WTC11 (cell line): Measurements from ENCODE around the gene COL4A2. TPM values are rescaled to one million over a fixed set of nuclear protein-coding genes. Genes with fewer than 3 reads are reported as not detected.
A peak's percentile ranks its signal among the peaks of the same experiment; 100 is the strongest.

Experiments
- ATAC-seq: fragments of 200-7000 bp; cut with Tn5 transposase; 2 replicates; pipeline ENCODE4 v1.10.0; 2021; ENCODE audit warnings: mild to moderate bottlenecking, moderate library complexity
- CTCF ChIA-PET: fragments of 300-600 bp; sonication (Branson Sonifier 250); formaldehyde crosslinking; loops from one replicate; lab custom pipeline; 2021; ENCODE audit warnings: antibody characterized with exemption; lab: Charles Lee
- POLR2A ChIA-PET: fragments of 350-600 bp; sonication (Branson Sonifier 250); formaldehyde crosslinking; loops from one replicate; lab custom pipeline; 2021; ENCODE audit warnings: antibody characterized with exemption; lab: Charles Lee
- DNase-seq: peaks from one replicate; pipeline ENCODE4 v3.0.0; 2021; ENCODE audit warnings: low spot score
- H3K27ac Mint-ChIP-seq: 2 replicates; pipeline ENCODE4 v1.8.0; 2021; ENCODE audit warnings: mixed read lengths
- H3K27me3 Mint-ChIP-seq: 2 replicates; pipeline ENCODE4 v1.8.0; 2021; ENCODE audit warnings: low read depth, mild to moderate bottlenecking, moderate library complexity, mixed read lengths
- H3K36me3 Mint-ChIP-seq: 2 replicates; pipeline ENCODE4 v1.8.0; 2021; ENCODE audit warnings: mixed read lengths
- H3K4me1 Mint-ChIP-seq: 2 replicates; pipeline ENCODE4 v1.8.0; 2022; ENCODE audit warnings: mixed read lengths
- H3K4me3 Mint-ChIP-seq: 2 replicates; pipeline ENCODE4 v1.8.0; 2021; ENCODE audit warnings: mild to moderate bottlenecking, moderate library complexity, mixed read lengths
- H3K9me3 Mint-ChIP-seq: 2 replicates; pipeline ENCODE4 v1.8.0; 2021; ENCODE audit warnings: mixed read lengths
- CDX4 ChIP-seq: fragments of 250-450 bp; sonication (Bioruptor Pico); IDR thresholded peaks from 2 replicates; pipeline ENCODE4 v1.9.0; 2021; ENCODE audit warnings: moderate library complexity, mild to moderate bottlenecking, inconsistent platforms, borderline replicate concordance
- ERG ChIP-seq: fragments of 250-450 bp; sonication (Bioruptor Pico); IDR thresholded peaks from 2 replicates; pipeline ENCODE4 v1.8.0; 2021; ENCODE audit warnings: mild to moderate bottlenecking
- FOXJ3 ChIP-seq: sonication (generic); formaldehyde crosslinking; IDR thresholded peaks from 2 replicates; pipeline ENCODE4 v1.9.0; 2021; ENCODE audit warnings: missing genetic modification reagents, mild to moderate bottlenecking, borderline replicate concordance
- GABPB1 ChIP-seq: sonication (generic); formaldehyde crosslinking; IDR thresholded peaks from 2 replicates; pipeline ENCODE4 v1.8.1; 2023; ENCODE audit warnings: mild to moderate bottlenecking, missing genetic modification reagents
- HMGA2 ChIP-seq: fragments of 250-450 bp; sonication (Bioruptor Pico); IDR thresholded peaks from 2 replicates; pipeline ENCODE4 v1.4.0; 2021; ENCODE audit warnings: mild to moderate bottlenecking, moderate library complexity
- NFYB ChIP-seq: sonication (generic); formaldehyde crosslinking; conservative IDR thresholded peaks from 2 replicates; pipeline ENCODE4 v1.8.0; 2022; ENCODE audit warnings: low read depth, missing genetic modification reagents
- NR1H2 ChIP-seq: sonication (generic); formaldehyde crosslinking; IDR thresholded peaks from 2 replicates; pipeline ENCODE4 v1.9.0; 2021; ENCODE audit warnings: mild to moderate bottlenecking, moderate library complexity, missing genetic modification reagents
- PREB ChIP-seq: sonication (generic); formaldehyde crosslinking; IDR thresholded peaks from 2 replicates; pipeline ENCODE4 v1.8.1; 2022; ENCODE audit warnings: mild to moderate bottlenecking, missing genetic modification reagents, moderate library complexity, borderline replicate concordance
- RORB ChIP-seq: fragments of 250-450 bp; sonication (Bioruptor Pico); IDR thresholded peaks from 2 replicates; pipeline ENCODE4 v1.9.0; 2021; ENCODE audit warnings: mild to moderate bottlenecking
- TCF7 ChIP-seq: sonication (generic); formaldehyde crosslinking; IDR thresholded peaks from 2 replicates; pipeline ENCODE4 v1.8.0; 2022; ENCODE audit warnings: mild to moderate bottlenecking, low read depth, missing genetic modification reagents, moderate library complexity
- ZNF232 ChIP-seq: sonication (generic); formaldehyde crosslinking; IDR thresholded peaks from 2 replicates; pipeline ENCODE4 v1.8.0; 2022; ENCODE audit warnings: mild to moderate bottlenecking, missing genetic modification reagents
- ZNF396 ChIP-seq: fragments of 250-450 bp; sonication (Bioruptor Pico); IDR thresholded peaks from 2 replicates; pipeline ENCODE4 v1.8.0; 2021; ENCODE audit warnings: mild to moderate bottlenecking, moderate library complexity, borderline replicate concordance
- ZNF671 ChIP-seq: fragments of 250-450 bp; sonication (Bioruptor Pico); IDR thresholded peaks from 2 replicates; pipeline ENCODE4 v1.8.0; 2021; ENCODE audit warnings: mild to moderate bottlenecking
- total RNA-seq: library from RNA; stranded (reverse); gene quantifications from 3 replicates; pipeline ENCODE4 v1.2.3, GENCODE V29; 2021
- TF ChIP-seq, protein P1 (sequence below): sonication (generic); formaldehyde crosslinking; IDR thresholded peaks from 2 replicates; pipeline ENCODE4 v1.8.0; 2023; ENCODE audit warnings: mild to moderate bottlenecking, missing genetic modification reagents
- TF ChIP-seq, protein P2 (sequence below): sonication (generic); formaldehyde crosslinking; IDR thresholded peaks from 2 replicates; pipeline ENCODE4 v1.8.0; 2022; ENCODE audit warnings: mild to moderate bottlenecking, missing genetic modification reagents
- TF ChIP-seq, protein P3 (sequence below): sonication (generic); formaldehyde crosslinking; IDR thresholded peaks from 2 replicates; pipeline ENCODE4 v1.8.0; 2022; ENCODE audit warnings: mild to moderate bottlenecking, missing genetic modification reagents
- TF ChIP-seq, protein P4 (sequence below): sonication (generic); formaldehyde crosslinking; IDR thresholded peaks from 2 replicates; pipeline ENCODE4 v1.8.0; 2023; ENCODE audit warnings: missing genetic modification reagents, mild to moderate bottlenecking, borderline replicate concordance

Gene COL4A2
- total RNA-seq, 1 experiment from 2014 or later = 109 TPM

DNA sequence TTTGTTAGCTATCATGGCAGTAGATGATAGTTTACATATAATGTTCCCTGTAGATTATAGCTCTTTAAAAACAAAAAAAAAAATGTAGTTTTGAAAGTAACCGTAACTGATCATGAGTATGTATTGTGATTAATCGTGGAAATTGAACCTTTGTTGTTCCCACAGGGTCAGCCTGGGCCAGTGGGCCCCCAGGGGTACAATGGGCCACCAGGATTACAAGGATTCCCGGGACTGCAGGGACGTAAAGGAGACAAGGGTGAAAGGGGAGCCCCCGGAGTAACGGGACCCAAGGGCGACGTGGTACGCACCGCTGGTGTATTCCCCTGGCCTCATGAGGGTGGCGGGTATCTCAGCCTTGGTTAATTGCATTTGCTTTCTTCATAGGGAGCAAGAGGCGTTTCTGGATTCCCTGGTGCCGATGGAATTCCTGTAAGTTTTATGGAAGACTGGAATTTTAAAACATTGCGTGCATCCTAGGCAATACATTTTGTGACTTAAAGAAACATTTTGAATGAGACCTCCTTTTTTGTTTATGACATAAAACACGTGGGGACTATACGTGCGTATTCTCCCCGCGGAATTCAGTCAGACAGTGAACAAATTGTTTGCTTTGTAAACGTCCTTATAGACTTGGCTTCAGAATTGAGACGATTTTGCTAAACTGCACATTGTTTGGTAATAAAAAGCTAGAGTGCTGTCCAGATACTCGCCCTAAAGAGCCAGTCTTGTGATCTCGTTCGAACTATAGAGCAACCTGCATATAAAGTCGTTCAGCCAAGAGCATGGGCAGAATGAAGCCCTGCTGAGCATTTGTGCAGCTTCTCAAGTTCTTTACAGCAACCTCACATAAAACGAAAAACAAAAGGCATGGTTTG lies 117.7 kb downstream of the COL4A2 start (continued):
- TF ChIP-seq ERG (CRISPR knock-in tag) = no peak

GRCh38 chr13:110425444-110425780 lies 118.3 kb downstream of the COL4A2 start:
- Mint-ChIP-seq H3K27ac (peak overlapping the region; percentile 30), H3K4me3 (no peak overlapping the region), H3K9me3 (no peaks in the 10 kb centered on the region), H3K27me3 (no peaks in the 10 kb centered on the region), H3K4me1 (no peaks in the 10 kb centered on the region), H3K36me3 (peaks cover 6% of the 10 kb centered on the region)
- no peak for DNase-seq
- ChIA-PET CTCF (no interaction called here), POLR2A (no interaction called here)
- TF ChIP-seq NFYB (CRISPR knock-in tag) (no peak), CDX4 (CRISPR knock-in tag) (no peak), ZNF232 (no peak), TCF7 (CRISPR knock-in tag) (no peak)
- TF ChIP-seq, protein P1, sequence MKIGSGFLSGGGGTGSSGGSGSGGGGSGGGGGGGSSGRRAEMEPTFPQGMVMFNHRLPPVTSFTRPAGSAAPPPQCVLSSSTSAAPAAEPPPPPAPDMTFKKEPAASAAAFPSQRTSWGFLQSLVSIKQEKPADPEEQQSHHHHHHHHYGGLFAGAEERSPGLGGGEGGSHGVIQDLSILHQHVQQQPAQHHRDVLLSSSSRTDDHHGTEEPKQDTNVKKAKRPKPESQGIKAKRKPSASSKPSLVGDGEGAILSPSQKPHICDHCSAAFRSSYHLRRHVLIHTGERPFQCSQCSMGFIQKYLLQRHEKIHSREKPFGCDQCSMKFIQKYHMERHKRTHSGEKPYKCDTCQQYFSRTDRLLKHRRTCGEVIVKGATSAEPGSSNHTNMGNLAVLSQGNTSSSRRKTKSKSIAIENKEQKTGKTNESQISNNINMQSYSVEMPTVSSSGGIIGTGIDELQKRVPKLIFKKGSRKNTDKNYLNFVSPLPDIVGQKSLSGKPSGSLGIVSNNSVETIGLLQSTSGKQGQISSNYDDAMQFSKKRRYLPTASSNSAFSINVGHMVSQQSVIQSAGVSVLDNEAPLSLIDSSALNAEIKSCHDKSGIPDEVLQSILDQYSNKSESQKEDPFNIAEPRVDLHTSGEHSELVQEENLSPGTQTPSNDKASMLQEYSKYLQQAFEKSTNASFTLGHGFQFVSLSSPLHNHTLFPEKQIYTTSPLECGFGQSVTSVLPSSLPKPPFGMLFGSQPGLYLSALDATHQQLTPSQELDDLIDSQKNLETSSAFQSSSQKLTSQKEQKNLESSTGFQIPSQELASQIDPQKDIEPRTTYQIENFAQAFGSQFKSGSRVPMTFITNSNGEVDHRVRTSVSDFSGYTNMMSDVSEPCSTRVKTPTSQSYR (CRISPR knock-in tag) = no peak
- ATAC-seq = no peak

DNA sequence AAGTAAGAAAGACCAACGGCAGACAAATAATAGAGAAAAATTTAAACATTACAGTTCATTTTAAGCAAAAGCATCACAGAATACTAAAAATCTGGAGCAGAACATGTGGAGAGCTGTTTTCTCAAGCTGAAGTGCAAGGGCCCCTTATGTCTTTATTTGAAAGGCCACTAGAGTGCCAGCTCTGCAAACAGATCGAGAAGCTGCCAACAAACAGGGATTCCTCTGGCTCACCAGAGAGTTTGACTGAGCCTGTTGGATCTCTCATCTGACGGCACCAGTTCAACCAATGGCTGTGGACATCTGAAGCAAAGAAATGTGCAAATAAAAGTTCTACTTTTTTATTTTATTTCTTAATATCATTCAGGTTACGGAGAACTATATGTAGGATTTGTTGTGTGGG lies 119.7 kb downstream of the COL4A2 start:
- no peak for DNase-seq
- ATAC-seq = no peak
- no peak overlapping the region for H3K4me3 Mint-ChIP-seq
- H3K27ac Mint-ChIP-seq = no peak overlapping the region
- ChIA-PET CTCF (interaction anchor here (0.8 to 1.2 kb wide), 2 partner anchors 9 to 29 kb away, joined by 3 to 5 read pairs; no protein-coding TSS in a partner anchor), POLR2A (no interaction called here)
- peaks cover 14% of the 10 kb centered on the region for H3K36me3 Mint-ChIP-seq
- H3K9me3 Mint-ChIP-seq = no peaks in the 10 kb centered on the region
- no peaks in the 10 kb centered on the region for H3K27me3 Mint-ChIP-seq
- H3K4me1 Mint-ChIP-seq = no peaks in the 10 kb centered on the region
- no peak for TF ChIP-seq RORB (CRISPR knock-in tag)
- no peak for TF ChIP-seq ZNF396 (CRISPR knock-in tag)
- TF ChIP-seq ZNF671 = no peak
- TF ChIP-seq, protein P2, sequence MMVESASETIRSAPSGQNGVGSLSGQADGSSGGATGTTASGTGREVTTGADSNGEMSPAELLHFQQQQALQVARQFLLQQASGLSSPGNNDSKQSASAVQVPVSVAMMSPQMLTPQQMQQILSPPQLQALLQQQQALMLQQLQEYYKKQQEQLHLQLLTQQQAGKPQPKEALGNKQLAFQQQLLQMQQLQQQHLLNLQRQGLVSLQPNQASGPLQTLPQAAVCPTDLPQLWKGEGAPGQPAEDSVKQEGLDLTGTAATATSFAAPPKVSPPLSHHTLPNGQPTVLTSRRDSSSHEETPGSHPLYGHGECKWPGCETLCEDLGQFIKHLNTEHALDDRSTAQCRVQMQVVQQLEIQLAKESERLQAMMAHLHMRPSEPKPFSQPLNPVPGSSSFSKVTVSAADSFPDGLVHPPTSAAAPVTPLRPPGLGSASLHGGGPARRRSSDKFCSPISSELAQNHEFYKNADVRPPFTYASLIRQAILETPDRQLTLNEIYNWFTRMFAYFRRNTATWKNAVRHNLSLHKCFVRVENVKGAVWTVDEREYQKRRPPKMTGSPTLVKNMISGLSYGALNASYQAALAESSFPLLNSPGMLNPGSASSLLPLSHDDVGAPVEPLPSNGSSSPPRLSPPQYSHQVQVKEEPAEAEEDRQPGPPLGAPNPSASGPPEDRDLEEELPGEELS (CRISPR knock-in tag) = no peak
- TF ChIP-seq FOXJ3 = no peak
- no peak for TF ChIP-seq NR1H2 (CRISPR knock-in tag)
- no peak for TF ChIP-seq PREB
- TF ChIP-seq, protein P3, sequence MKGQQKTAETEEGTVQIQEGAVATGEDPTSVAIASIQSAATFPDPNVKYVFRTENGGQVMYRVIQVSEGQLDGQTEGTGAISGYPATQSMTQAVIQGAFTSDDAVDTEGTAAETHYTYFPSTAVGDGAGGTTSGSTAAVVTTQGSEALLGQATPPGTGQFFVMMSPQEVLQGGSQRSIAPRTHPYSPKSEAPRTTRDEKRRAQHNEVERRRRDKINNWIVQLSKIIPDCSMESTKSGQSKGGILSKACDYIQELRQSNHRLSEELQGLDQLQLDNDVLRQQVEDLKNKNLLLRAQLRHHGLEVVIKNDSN = no peak
- TF ChIP-seq, protein P4, sequence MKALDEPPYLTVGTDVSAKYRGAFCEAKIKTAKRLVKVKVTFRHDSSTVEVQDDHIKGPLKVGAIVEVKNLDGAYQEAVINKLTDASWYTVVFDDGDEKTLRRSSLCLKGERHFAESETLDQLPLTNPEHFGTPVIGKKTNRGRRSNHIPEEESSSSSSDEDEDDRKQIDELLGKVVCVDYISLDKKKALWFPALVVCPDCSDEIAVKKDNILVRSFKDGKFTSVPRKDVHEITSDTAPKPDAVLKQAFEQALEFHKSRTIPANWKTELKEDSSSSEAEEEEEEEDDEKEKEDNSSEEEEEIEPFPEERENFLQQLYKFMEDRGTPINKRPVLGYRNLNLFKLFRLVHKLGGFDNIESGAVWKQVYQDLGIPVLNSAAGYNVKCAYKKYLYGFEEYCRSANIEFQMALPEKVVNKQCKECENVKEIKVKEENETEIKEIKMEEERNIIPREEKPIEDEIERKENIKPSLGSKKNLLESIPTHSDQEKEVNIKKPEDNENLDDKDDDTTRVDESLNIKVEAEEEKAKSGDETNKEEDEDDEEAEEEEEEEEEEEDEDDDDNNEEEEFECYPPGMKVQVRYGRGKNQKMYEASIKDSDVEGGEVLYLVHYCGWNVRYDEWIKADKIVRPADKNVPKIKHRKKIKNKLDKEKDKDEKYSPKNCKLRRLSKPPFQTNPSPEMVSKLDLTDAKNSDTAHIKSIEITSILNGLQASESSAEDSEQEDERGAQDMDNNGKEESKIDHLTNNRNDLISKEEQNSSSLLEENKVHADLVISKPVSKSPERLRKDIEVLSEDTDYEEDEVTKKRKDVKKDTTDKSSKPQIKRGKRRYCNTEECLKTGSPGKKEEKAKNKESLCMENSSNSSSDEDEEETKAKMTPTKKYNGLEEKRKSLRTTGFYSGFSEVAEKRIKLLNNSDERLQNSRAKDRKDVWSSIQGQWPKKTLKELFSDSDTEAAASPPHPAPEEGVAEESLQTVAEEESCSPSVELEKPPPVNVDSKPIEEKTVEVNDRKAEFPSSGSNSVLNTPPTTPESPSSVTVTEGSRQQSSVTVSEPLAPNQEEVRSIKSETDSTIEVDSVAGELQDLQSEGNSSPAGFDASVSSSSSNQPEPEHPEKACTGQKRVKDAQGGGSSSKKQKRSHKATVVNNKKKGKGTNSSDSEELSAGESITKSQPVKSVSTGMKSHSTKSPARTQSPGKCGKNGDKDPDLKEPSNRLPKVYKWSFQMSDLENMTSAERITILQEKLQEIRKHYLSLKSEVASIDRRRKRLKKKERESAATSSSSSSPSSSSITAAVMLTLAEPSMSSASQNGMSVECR (CRISPR knock-in tag) = no peak
- TF ChIP-seq GABPB1 (CRISPR knock-in tag) = no peak
- TF ChIP-seq HMGA2 (CRISPR knock-in tag) = no peak
- no peak for TF ChIP-seq ERG (CRISPR knock-in tag)
